Progenitor cell of endocrine pancreas (in vitro differentiated cells): ENCODE results near the gene GLUL. TPM values are rescaled to one million over a fixed set of nuclear protein-coding genes. Genes with fewer than 3 reads are reported as not detected.

Experiments used
- DNase-seq: peaks from one replicate; pipeline ENCODE4 v3.0.0; 2021; ENCODE audit warnings: low spot score; ENCODE audit not compliant: unreplicated experiment
- H3K27ac Mint-ChIP-seq: 2 replicates; pipeline ENCODE4 v1.8.0; 2021; ENCODE audit warnings: mild to moderate bottlenecking, moderate library complexity, mixed read lengths
- H3K27me3 Mint-ChIP-seq: 2 replicates; pipeline ENCODE4 v1.8.0; 2021; ENCODE audit warnings: mixed read lengths
- H3K36me3 Mint-ChIP-seq: 2 replicates; pipeline ENCODE4 v1.8.0; 2022; ENCODE audit warnings: mixed read lengths; ENCODE audit not compliant: insufficient read depth
- H3K4me1 Mint-ChIP-seq: 2 replicates; pipeline ENCODE4 v1.8.0; 2021; ENCODE audit warnings: low read depth, mixed read lengths
- H3K4me3 Mint-ChIP-seq: 2 replicates; pipeline ENCODE4 v1.8.0; 2021; ENCODE audit warnings: low read depth, mild to moderate bottlenecking, moderate library complexity, mixed read lengths
- H3K9me3 Mint-ChIP-seq: 2 replicates; pipeline ENCODE4 v1.8.0; 2021; ENCODE audit warnings: low read depth, mixed read lengths
- total RNA-seq: library from RNA; stranded (reverse); gene quantifications from 2 replicates; pipeline ENCODE4 v1.2.1, GENCODE V29; 2021
- TF ChIP-seq, protein P1 (sequence below): fragments of 200-600 bp; sonication (generic); IDR thresholded peaks from one replicate; pipeline ENCODE4 v1.5.0; 2021; ENCODE audit warnings: antibody characterized with exemption, mild to moderate bottlenecking; ENCODE audit not compliant: unreplicated experiment

Gene GLUL
- total RNA-seq, 1 donor from 2014 or later = 734 TPM

DNA sequence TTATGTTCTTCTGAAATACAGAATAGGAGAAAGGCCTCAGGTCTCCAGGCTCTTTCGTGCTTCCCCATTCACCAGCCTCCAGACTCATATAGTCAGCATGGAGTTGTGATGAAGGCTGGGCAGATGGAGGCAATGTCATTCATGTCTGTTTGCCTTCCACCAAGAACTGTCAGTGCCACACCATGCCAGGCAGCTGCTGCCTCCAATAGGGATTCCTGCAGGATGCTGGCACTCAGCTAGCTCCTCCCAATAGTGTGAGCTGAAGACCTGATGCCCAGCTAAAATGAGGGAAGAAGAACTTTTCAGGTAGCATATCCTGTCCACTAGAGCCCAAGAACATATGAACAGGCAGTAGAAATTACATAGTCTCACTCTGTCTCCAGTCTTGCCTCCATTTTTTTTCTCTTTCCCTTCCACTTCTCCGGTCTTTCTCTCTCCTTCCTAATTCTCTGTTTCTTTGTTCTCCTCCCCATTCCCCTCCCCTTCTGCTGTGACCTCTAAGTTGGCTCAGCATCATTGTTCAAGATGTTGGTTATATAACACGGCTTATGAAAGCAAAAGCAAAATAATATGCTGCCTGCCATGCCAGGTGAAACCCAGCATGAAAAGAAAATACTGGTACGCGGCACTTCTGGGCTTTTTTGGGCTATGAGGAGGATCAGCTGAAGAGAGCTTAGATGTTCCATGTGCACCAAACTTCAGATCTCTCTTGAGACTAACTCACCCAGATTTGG is 17.3 kb downstream of the GLUL start:
- Mint-ChIP-seq H3K4me3 (no peak overlapping the region), H3K27me3 (no peaks in the 10 kb centered on the region), H3K27ac (no peak overlapping the region), H3K9me3 (no peaks in the 10 kb centered on the region), H3K36me3 (no peaks in the 10 kb centered on the region), H3K4me1 (no peaks in the 10 kb centered on the region)
- DNase-seq = no peak
- TF ChIP-seq, protein P1, sequence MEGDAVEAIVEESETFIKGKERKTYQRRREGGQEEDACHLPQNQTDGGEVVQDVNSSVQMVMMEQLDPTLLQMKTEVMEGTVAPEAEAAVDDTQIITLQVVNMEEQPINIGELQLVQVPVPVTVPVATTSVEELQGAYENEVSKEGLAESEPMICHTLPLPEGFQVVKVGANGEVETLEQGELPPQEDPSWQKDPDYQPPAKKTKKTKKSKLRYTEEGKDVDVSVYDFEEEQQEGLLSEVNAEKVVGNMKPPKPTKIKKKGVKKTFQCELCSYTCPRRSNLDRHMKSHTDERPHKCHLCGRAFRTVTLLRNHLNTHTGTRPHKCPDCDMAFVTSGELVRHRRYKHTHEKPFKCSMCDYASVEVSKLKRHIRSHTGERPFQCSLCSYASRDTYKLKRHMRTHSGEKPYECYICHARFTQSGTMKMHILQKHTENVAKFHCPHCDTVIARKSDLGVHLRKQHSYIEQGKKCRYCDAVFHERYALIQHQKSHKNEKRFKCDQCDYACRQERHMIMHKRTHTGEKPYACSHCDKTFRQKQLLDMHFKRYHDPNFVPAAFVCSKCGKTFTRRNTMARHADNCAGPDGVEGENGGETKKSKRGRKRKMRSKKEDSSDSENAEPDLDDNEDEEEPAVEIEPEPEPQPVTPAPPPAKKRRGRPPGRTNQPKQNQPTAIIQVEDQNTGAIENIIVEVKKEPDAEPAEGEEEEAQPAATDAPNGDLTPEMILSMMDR = no peak

DNA sequence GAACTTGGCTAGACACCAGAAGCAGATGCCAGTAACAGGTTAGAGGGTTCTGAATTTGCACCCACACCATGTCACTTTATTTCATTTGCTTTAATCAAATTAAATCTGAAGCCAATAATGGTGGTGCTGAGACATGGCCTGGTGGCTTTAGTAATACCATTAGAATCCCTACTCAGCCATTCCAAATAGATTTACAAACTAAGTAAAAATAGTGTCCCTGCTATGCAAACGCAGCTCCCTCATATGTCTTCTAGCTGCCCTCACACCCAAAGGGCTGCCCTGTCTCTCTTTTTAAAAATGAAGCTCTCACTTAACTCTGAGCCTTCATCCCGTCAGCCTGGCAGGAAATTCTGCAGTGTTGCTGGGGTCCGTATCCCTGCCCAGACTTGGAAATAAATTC is 21.1 kb downstream of the GLUL start:
- H3K27me3 Mint-ChIP-seq = peaks cover 7% of the 10 kb centered on the region
- TF ChIP-seq, protein P1 = no peak
- no peak overlapping the region for H3K27ac Mint-ChIP-seq
- H3K4me3 Mint-ChIP-seq = no peak overlapping the region
- peaks cover 5% of the 10 kb centered on the region for H3K9me3 Mint-ChIP-seq
- H3K36me3 Mint-ChIP-seq = no peaks in the 10 kb centered on the region
- H3K4me1 Mint-ChIP-seq = no peaks in the 10 kb centered on the region
- no peak for DNase-seq

DNA sequence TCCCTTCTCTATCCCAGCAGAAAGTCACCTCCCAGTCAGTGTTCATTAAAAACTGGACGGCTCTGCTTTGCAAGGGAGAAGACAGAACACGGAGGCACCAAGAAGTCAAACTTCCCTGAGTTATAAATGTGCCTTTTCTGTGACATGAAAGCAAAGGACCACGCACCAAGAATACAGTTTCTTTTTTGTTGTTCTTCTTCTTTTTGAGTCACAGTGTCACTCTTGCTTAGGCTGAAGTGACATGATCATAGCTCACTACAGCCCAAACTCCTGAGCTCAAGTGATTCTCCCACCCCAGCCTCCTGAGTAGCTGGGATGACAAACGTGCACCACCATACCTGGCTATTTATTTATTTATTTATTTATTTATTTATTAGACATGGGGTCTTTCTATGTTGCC is 22.7 kb downstream of the GLUL start:
- no peak for DNase-seq
- H3K27me3 Mint-ChIP-seq = peaks cover 7% of the 10 kb centered on the region
- H3K4me1 Mint-ChIP-seq = no peaks in the 10 kb centered on the region
- no peak overlapping the region for H3K27ac Mint-ChIP-seq
- H3K4me3 Mint-ChIP-seq = no peak overlapping the region
- no peaks in the 10 kb centered on the region for H3K36me3 Mint-ChIP-seq
- TF ChIP-seq, protein P1 = no peak
- H3K9me3 Mint-ChIP-seq = peaks cover 5% of the 10 kb centered on the region

DNA sequence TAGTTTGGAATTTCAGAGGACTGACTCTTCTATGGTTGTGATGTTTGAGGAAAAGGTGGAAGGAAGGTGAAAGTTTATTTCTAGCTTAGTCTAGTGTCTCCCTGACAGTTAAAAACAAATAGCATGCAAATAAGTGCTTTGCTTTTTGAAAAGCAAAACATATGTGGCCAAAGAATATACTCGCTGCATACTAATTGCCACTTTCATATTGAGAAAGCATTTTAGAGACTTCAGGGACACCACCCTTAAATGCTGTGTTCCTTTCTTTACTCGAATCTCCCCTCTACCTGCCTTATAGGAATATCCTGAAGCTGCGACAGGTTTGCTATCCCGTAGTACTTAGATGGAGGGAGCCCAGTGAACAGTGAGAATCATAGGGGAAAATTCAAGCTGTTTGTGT is 23.2 kb downstream of the GLUL start:
- H3K9me3 Mint-ChIP-seq = peaks cover 5% of the 10 kb centered on the region
- no peak overlapping the region for H3K4me3 Mint-ChIP-seq
- no peaks in the 10 kb centered on the region for H3K36me3 Mint-ChIP-seq
- peaks cover 7% of the 10 kb centered on the region for H3K27me3 Mint-ChIP-seq
- TF ChIP-seq, protein P1 = no peak
- H3K27ac Mint-ChIP-seq = no peak overlapping the region
- DNase-seq = no peak
- no peaks in the 10 kb centered on the region for H3K4me1 Mint-ChIP-seq

DNA sequence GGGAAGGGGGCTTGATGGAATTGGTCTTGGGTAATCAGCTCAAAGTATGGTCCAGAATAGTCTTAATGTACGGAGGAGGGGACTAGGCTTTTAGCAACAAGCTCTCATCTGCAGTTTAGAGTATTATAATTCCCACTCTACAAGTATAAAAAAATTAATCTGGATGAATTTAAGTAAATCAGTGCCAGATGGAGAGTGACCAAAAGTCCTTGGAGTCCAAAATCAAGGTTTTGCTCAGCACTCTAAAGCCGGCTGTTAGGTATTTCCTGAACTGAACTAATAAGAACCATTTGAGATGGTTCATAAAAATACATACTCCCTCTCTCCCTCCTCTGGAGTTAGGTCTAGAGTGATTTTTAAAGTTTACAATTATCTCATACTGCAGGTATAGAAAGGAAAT is 23.7 kb downstream of the GLUL start:
- no peak overlapping the region for H3K27ac Mint-ChIP-seq
- no peak for DNase-seq
- peaks cover 7% of the 10 kb centered on the region for H3K27me3 Mint-ChIP-seq
- no peaks in the 10 kb centered on the region for H3K4me1 Mint-ChIP-seq
- no peaks in the 10 kb centered on the region for H3K36me3 Mint-ChIP-seq
- TF ChIP-seq, protein P1 = no peak
- H3K9me3 Mint-ChIP-seq = peaks cover 5% of the 10 kb centered on the region
- no peak overlapping the region for H3K4me3 Mint-ChIP-seq
